WTC11 (cell line): ENCODE results near the gene TDRD10. TPM values are rescaled to one million over a fixed set of nuclear protein-coding genes. Genes with fewer than 3 reads are reported as not detected.

Source experiments
- ATAC-seq: fragments of 200-7000 bp; cut with Tn5 transposase; 2 replicates; pipeline ENCODE4 v1.10.0; 2021; ENCODE audit warnings: mild to moderate bottlenecking, moderate library complexity
- CTCF ChIA-PET: fragments of 300-600 bp; sonication (Branson Sonifier 250); formaldehyde crosslinking; loops from one replicate; lab custom pipeline; 2021; ENCODE audit warnings: antibody characterized with exemption; lab: Charles Lee
- POLR2A ChIA-PET: fragments of 350-600 bp; sonication (Branson Sonifier 250); formaldehyde crosslinking; loops from one replicate; lab custom pipeline; 2021; ENCODE audit warnings: antibody characterized with exemption; lab: Charles Lee
- DNase-seq: peaks from one replicate; pipeline ENCODE4 v3.0.0; 2021; ENCODE audit warnings: low spot score
- H3K27ac Mint-ChIP-seq: 2 replicates; pipeline ENCODE4 v1.8.0; 2021; ENCODE audit warnings: mixed read lengths
- H3K27me3 Mint-ChIP-seq: 2 replicates; pipeline ENCODE4 v1.8.0; 2021; ENCODE audit warnings: low read depth, mild to moderate bottlenecking, moderate library complexity, mixed read lengths
- H3K36me3 Mint-ChIP-seq: 2 replicates; pipeline ENCODE4 v1.8.0; 2021; ENCODE audit warnings: mixed read lengths
- H3K4me1 Mint-ChIP-seq: 2 replicates; pipeline ENCODE4 v1.8.0; 2022; ENCODE audit warnings: mixed read lengths
- H3K4me3 Mint-ChIP-seq: 2 replicates; pipeline ENCODE4 v1.8.0; 2021; ENCODE audit warnings: mild to moderate bottlenecking, moderate library complexity, mixed read lengths
- H3K9me3 Mint-ChIP-seq: 2 replicates; pipeline ENCODE4 v1.8.0; 2021; ENCODE audit warnings: mixed read lengths
- ZNF138 ChIP-seq: sonication (generic); formaldehyde crosslinking; conservative IDR thresholded peaks from 2 replicates; pipeline ENCODE4 v1.8.1; 2022; ENCODE audit warnings: mild to moderate bottlenecking, moderate library complexity, missing genetic modification reagents
- ZNF263 ChIP-seq: sonication (generic); formaldehyde crosslinking; IDR thresholded peaks from 2 replicates; pipeline ENCODE4 v1.8.1; 2022; ENCODE audit warnings: low read depth, mild to moderate bottlenecking, moderate library complexity, missing genetic modification reagents
- total RNA-seq: library from RNA; stranded (reverse); gene quantifications from 3 replicates; pipeline ENCODE4 v1.2.3, GENCODE V29; 2021

The TDRD10 gene
- total RNA-seq, 1 experiment from 2014 or later = 0.09 TPM

- Mint-ChIP-seq H3K4me1 (no peaks in the 10 kb centered on the region), H3K36me3 (peaks cover 75% of the 10 kb centered on the region)
- no peak for TF ChIP-seq ZNF138 (CRISPR knock-in tag)
- TF ChIP-seq ZNF263 (CRISPR knock-in tag) = no peak
- TF ChIP-seq, all 79 proteins: peak for 0
- Mint-ChIP-seq H3K27me3 (no peaks in the 10 kb centered on the region), H3K27ac (no peak overlapping the region), H3K4me3 (no peak overlapping the region), H3K9me3 (no peaks in the 10 kb centered on the region)
- ATAC-seq (no peak), DNase-seq (no peak)
- ChIA-PET POLR2A (no interaction called here), CTCF (interaction anchor here (1.3 to 1.9 kb wide), 3 partner anchors 36 to 267 kb away, joined by 3 to 4 read pairs (median 4); no protein-coding TSS in a partner anchor)
Measured at GRCh38 chr1:154595621-154596020, 93.6 kb downstream of the TDRD10 start.

Other genes starting within 250 kb of the TDRD10 start
- 63.4 to 69.2 TPM (median 65.8 TPM) in 3 replicates for gene HAX1, start 229.6 kb upstream of the TDRD10 start, total RNA-seq
- not detected in 3 replicates for gene AQP10, start 181.1 kb upstream of the TDRD10 start, total RNA-seq
- gene ATP8B2, start 176.7 kb upstream of the TDRD10 start, total RNA-seq = 38.8 to 50.0 TPM (median 40.8 TPM) in 3 replicates
- gene IL6R, start 96.9 kb upstream of the TDRD10 start, total RNA-seq = 3.2 to 7.0 TPM (median 3.4 TPM) in 3 replicates
- 0.73 to 1.1 TPM (median 0.79 TPM) in 3 replicates for gene SHE, start 193 bp downstream of the TDRD10 start, total RNA-seq
- gene UBE2Q1, start 56.4 kb downstream of the TDRD10 start, total RNA-seq = 60.8 to 62.7 TPM (median 61.6 TPM) in 3 replicates
- 1.6 to 1.7 TPM (median 1.7 TPM) in 3 replicates for gene CHRNB2, start 65.6 kb downstream of the TDRD10 start, total RNA-seq
- 208 to 221 TPM (median 215 TPM) in 3 replicates for gene ADAR, start 106.0 kb downstream of the TDRD10 start, total RNA-seq